GM12878 (cell line): ENCODE measurements around the gene VWA5B2.

Source experiments
- IRF4 ChIP-seq: IDR thresholded peaks from 2 replicates; pipeline ENCODE4 v1.6.1; 2011; ENCODE audit warnings: low read depth, low read length
- NFYB ChIP-seq: IDR thresholded peaks from 2 replicates; pipeline ENCODE4 v1.6.1; 2011; ENCODE audit warnings: low read depth, mild to moderate bottlenecking, low read length, improper control_type of control experiment, moderate library complexity; ENCODE audit not compliant: insufficient read depth
- POLR2AphosphoS5 ChIP-seq: IDR thresholded peaks from 2 replicates; pipeline ENCODE4 v1.6.1; 2011; ENCODE audit warnings: mild to moderate bottlenecking, low read length, inconsistent platforms
- RFX5 ChIP-seq: IDR thresholded peaks from 2 replicates; pipeline ENCODE4 v1.6.1; 2011; ENCODE audit warnings: low read depth, low read length, improper control_type of control experiment
- SMC3 ChIP-seq: IDR thresholded peaks from 2 replicates; pipeline ENCODE4 v1.6.1; 2011; ENCODE audit warnings: low read length, improper control_type of control experiment, borderline replicate concordance
- SUZ12 ChIP-seq: fragments of 200-600 bp; sonication (generic); IDR thresholded peaks from one replicate; pipeline ENCODE4 v1.6.1; 2018; ENCODE audit warnings: antibody characterized with exemption, mild to moderate bottlenecking; ENCODE audit not compliant: unreplicated experiment
- TCF12 ChIP-seq: IDR thresholded peaks from 2 replicates; pipeline ENCODE4 v1.6.1; 2011; ENCODE audit warnings: low read depth, mild to moderate bottlenecking, low read length
- TF ChIP-seq, protein P1 (sequence below), 3 experiments: IDR thresholded peaks in 2 of 3; conservative IDR thresholded peaks in 1 of 3; 2 replicates each; pipeline ENCODE4 v1.5.1; 2011; ENCODE audit warnings: low read depth in 3 of 3, low read length in 3 of 3, mild to moderate bottlenecking in 3 of 3, control low read depth in 2 of 3, moderate library complexity in 2 of 3, inconsistent platforms in 1 of 3, mixed read lengths in 1 of 3; ENCODE audit not compliant: control insufficient read depth in 2 of 3, insufficient read depth in 1 of 3; ENCODE audit errors: extremely low read depth in 1 of 3

DNA sequence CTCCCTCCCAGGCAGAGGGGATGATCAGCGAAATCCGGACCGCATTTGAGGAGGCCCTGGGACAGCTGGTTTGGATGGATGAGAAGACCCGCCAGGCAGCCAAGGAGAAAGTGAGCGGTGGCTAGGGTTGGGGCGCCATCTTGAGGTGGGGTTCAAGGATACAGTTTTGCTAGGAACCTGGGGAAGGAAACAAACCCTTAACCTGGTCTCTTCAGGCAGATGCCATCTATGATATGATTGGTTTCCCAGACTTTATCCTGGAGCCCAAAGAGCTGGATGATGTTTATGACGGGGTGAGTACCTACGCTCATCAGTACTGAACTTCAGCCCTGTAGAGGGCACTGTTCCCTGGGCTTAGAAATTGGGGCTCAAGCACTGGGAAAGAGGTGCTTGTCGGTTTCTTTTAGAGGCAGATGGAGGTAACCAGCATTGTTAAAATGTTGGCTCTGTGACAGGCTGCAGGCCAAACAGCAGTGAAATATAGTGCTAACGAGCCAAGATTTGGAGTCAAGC is 60.1 kb downstream of the VWA5B2 start:
- TF ChIP-seq POLR2AphosphoS5 (no peak), SUZ12 (no peak), RFX5 (no peak), NFYB (no peak), IRF4 (no peak), SMC3 (peak; percentile 61; the same call in 1 of the 2 replicates), TCF12 (no peak)
- TF ChIP-seq, protein P1, sequence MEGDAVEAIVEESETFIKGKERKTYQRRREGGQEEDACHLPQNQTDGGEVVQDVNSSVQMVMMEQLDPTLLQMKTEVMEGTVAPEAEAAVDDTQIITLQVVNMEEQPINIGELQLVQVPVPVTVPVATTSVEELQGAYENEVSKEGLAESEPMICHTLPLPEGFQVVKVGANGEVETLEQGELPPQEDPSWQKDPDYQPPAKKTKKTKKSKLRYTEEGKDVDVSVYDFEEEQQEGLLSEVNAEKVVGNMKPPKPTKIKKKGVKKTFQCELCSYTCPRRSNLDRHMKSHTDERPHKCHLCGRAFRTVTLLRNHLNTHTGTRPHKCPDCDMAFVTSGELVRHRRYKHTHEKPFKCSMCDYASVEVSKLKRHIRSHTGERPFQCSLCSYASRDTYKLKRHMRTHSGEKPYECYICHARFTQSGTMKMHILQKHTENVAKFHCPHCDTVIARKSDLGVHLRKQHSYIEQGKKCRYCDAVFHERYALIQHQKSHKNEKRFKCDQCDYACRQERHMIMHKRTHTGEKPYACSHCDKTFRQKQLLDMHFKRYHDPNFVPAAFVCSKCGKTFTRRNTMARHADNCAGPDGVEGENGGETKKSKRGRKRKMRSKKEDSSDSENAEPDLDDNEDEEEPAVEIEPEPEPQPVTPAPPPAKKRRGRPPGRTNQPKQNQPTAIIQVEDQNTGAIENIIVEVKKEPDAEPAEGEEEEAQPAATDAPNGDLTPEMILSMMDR (IDR thresholded peaks at IDR 0.05 in 2 of 3, conservative IDR thresholded peaks at IDR 0.05 in 1 of 3; ENCODE audit: control insufficient read depth in 2 of 3, extremely low read depth in 1 of 3, insufficient read depth in 1 of 3, low read depth in 3 of 3, low read length in 3 of 3), result peak; percentile 63 to 68 (median 68)
